Endothelial cell (in vitro differentiated cells): ENCODE results near the gene INSIG2. TPM values are rescaled to one million over a fixed set of nuclear protein-coding genes. Genes with fewer than 3 reads are reported as not detected.

Source experiments
- DNase-seq: peaks from one replicate; pipeline ENCODE4 v3.0.0; 2021; ENCODE audit warnings: low spot score
- H3K27ac Mint-ChIP-seq: one replicate; pipeline ENCODE4 v1.8.0; 2021; ENCODE audit warnings: mixed read lengths, inconsistent platforms; ENCODE audit not compliant: unreplicated experiment
- H3K27me3 Mint-ChIP-seq: one replicate; pipeline ENCODE4 v1.8.0; 2021; ENCODE audit warnings: mild to moderate bottlenecking, moderate library complexity, mixed read lengths, inconsistent platforms; ENCODE audit not compliant: unreplicated experiment
- H3K36me3 Mint-ChIP-seq: one replicate; pipeline ENCODE4 v1.8.0; 2021; ENCODE audit warnings: mild to moderate bottlenecking, low read depth, mixed read lengths, inconsistent platforms; ENCODE audit not compliant: unreplicated experiment
- H3K4me1 Mint-ChIP-seq: one replicate; pipeline ENCODE4 v1.8.0; 2021; ENCODE audit warnings: mild to moderate bottlenecking, mixed read lengths, inconsistent platforms; ENCODE audit not compliant: unreplicated experiment
- H3K4me3 Mint-ChIP-seq: one replicate; pipeline ENCODE4 v1.8.0; 2021; ENCODE audit warnings: mild to moderate bottlenecking, mixed read lengths, inconsistent platforms; ENCODE audit not compliant: unreplicated experiment
- H3K9me3 Mint-ChIP-seq: one replicate; pipeline ENCODE4 v1.8.0; 2021; ENCODE audit warnings: mixed read lengths, inconsistent platforms; ENCODE audit not compliant: unreplicated experiment
- total RNA-seq: library from RNA; stranded (reverse); fragmentation: NEBNext Ultra II Directional; extraction: Animal tissue kit (Norgen Biotek cat#: 25700); gene quantifications from one replicate; pipeline ENCODE4 v1.2.1, GENCODE V29; 2021; ENCODE audit not compliant: unreplicated experiment
- TF ChIP-seq, protein P1 (sequence below): fragments of 200-600 bp; sonication (generic); IDR thresholded peaks from one replicate; pipeline ENCODE4 v1.5.0; 2021; ENCODE audit warnings: antibody characterized with exemption; ENCODE audit not compliant: unreplicated experiment

Gene INSIG2
- total RNA-seq, 1 donor from 2014 or later, result 21.2 TPM

DNA sequence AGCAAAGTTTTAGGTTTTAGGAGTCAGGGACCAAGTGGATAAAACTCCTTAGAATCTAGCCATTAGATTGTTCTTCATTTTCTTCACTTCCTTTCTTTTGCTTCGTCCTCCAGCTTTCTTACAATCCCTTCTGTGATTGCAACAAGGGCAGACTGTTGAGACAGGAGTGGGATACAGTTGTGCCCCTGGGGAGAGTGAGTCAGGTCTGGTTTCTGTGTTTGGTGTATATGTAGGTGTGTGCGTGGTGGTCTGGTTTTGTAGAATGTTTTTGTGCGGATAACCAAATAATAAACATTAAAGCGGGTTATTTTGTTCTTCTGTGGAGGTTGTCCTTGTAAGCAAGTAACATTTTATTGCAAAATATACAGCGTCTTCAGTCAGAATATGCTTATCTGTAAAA is 7.3 kb downstream of the INSIG2 start:
- H3K27me3 Mint-ChIP-seq, result no peaks in the 10 kb centered on the region
- no peak for DNase-seq
- H3K9me3 Mint-ChIP-seq, result no peaks in the 10 kb centered on the region
- TF ChIP-seq, protein P1, sequence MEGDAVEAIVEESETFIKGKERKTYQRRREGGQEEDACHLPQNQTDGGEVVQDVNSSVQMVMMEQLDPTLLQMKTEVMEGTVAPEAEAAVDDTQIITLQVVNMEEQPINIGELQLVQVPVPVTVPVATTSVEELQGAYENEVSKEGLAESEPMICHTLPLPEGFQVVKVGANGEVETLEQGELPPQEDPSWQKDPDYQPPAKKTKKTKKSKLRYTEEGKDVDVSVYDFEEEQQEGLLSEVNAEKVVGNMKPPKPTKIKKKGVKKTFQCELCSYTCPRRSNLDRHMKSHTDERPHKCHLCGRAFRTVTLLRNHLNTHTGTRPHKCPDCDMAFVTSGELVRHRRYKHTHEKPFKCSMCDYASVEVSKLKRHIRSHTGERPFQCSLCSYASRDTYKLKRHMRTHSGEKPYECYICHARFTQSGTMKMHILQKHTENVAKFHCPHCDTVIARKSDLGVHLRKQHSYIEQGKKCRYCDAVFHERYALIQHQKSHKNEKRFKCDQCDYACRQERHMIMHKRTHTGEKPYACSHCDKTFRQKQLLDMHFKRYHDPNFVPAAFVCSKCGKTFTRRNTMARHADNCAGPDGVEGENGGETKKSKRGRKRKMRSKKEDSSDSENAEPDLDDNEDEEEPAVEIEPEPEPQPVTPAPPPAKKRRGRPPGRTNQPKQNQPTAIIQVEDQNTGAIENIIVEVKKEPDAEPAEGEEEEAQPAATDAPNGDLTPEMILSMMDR, result no peak
- no peaks in the 10 kb centered on the region for H3K36me3 Mint-ChIP-seq
- H3K27ac Mint-ChIP-seq, result peak overlapping the region; percentile 6
- peaks cover 16% of the 10 kb centered on the region for H3K4me1 Mint-ChIP-seq
- H3K4me3 Mint-ChIP-seq, result no peak overlapping the region

DNA sequence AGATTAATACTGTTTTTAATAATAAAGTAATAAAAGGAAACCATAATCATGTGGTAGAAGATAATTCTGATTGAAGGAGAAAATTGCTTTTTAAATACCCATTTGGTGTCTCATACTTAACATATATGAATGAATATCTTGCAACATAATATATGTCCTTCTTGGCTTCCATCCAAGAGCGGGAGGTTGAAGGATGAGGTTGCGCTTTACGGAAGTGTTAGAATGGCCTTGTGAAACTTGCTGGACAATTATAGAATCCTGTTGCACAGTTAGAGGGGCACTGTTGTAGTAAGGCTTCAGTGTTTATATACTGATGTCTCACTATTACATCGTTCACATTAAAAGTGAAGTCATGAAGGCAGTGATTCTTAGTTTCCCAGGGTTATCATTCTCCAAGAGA is 9.4 kb downstream of the INSIG2 start:
- Mint-ChIP-seq H3K36me3 (no peaks in the 10 kb centered on the region), H3K27ac (no peak overlapping the region), H3K4me1 (peaks cover 16% of the 10 kb centered on the region), H3K9me3 (no peaks in the 10 kb centered on the region), H3K27me3 (no peaks in the 10 kb centered on the region), H3K4me3 (no peak overlapping the region)
- DNase-seq, result no peak
- TF ChIP-seq, protein P1, result no peak

DNA sequence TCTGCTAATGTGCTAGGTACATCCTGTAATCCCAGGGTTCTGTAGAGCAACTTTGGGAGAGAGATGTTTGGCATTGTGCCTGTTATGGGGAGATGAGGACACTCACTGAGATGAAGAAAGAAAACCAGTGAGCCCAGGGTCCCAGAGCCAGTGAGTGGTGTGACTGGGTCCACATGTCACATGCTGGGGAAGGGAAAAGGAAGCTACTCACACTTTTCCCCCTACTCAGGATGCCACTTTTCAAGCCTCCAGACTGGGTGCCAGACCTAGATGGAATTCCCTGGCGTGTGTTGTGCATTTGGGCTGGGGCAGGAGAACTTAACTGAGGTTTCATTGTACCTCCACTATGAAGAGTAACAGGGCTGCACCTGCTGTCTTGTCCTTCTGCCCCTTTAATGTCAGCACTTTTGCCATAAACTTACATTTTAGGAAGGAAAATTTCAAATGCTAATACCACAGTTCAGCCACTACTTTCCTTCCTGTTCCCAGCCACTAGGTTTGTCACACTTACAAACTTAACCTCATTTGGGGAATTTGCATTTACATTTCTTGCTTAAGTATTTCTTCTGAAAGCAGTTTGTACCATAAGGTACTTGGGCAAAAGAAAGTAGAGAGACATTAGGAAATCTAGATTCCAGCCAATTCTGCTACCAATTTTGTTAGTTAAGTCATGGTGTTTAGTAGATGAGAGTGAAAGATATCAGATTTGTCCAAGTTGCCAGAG is 10.2 kb downstream of the INSIG2 start:
- peak overlapping the region; percentile 69 for H3K27ac Mint-ChIP-seq
- no peak overlapping the region for H3K4me3 Mint-ChIP-seq
- H3K27me3 Mint-ChIP-seq, result no peaks in the 10 kb centered on the region
- H3K4me1 Mint-ChIP-seq, result peaks cover 16% of the 10 kb centered on the region
- DNase-seq, result no peak
- no peaks in the 10 kb centered on the region for H3K9me3 Mint-ChIP-seq
- H3K36me3 Mint-ChIP-seq, result no peaks in the 10 kb centered on the region
- TF ChIP-seq, protein P1, result no peak

DNA sequence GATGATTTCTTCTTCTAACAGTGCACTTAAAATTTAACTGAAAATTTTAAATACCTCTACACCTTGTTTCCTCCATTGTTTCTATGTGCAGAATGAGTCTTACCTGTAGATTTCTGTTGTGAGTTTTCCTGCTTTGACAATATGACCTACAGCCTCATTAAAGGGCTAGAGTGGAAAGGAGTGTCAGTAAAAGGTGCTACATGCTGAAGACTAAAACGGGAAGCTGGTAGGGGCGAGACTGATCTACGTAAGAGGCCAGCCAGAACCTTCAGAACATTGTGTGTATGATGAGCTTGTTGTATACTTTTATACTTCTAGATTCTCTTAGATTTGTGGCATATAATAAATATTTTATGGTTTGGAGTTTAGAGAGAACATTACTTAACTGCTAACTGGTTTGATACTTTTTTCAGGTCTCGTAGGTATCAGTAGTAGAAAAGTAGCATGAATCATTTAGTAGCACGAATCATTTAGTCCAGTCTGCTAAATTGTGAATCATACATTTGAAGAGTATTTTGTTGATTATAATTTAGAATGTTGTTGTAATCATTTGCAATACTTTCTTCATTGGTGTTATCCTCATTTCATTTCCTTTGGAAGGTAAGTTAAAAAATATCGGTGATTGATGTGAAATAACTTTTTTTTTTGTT is 14.3 kb downstream of the INSIG2 start:
- DNase-seq, result no peak
- TF ChIP-seq, protein P1, result no peak
- Mint-ChIP-seq H3K4me1 (peaks cover 21% of the 10 kb centered on the region), H3K36me3 (no peaks in the 10 kb centered on the region), H3K27me3 (no peaks in the 10 kb centered on the region), H3K9me3 (no peaks in the 10 kb centered on the region), H3K27ac (no peak overlapping the region), H3K4me3 (no peak overlapping the region)
